GM12864 (cell line): ENCODE results near the gene TBL1Y.
"Not testable (repeated sequence)": the region's sequence is repeated elsewhere in the genome, so short reads cannot be mapped to it uniquely, and the experiment has no call there.

Experiments
- DNase-seq: peaks from one replicate; pipeline ENCODE4 v3.0.0-alpha.2; 2011; ENCODE audit warnings: low read depth
- H3K4me3 ChIP-seq: 2 replicates; pipeline ENCODE4 v1.5.1; 2011; ENCODE audit warnings: mild to moderate bottlenecking, low read depth, low read length, control low read depth
- TF ChIP-seq, protein P1 (sequence below): IDR thresholded peaks from 2 replicates; pipeline ENCODE4 v1.5.1; 2011; ENCODE audit warnings: low read depth, mild to moderate bottlenecking, moderate library complexity, low read length, control low read depth, inconsistent platforms; ENCODE audit errors: missing control alignments

Gene TBL1Y

DNA sequence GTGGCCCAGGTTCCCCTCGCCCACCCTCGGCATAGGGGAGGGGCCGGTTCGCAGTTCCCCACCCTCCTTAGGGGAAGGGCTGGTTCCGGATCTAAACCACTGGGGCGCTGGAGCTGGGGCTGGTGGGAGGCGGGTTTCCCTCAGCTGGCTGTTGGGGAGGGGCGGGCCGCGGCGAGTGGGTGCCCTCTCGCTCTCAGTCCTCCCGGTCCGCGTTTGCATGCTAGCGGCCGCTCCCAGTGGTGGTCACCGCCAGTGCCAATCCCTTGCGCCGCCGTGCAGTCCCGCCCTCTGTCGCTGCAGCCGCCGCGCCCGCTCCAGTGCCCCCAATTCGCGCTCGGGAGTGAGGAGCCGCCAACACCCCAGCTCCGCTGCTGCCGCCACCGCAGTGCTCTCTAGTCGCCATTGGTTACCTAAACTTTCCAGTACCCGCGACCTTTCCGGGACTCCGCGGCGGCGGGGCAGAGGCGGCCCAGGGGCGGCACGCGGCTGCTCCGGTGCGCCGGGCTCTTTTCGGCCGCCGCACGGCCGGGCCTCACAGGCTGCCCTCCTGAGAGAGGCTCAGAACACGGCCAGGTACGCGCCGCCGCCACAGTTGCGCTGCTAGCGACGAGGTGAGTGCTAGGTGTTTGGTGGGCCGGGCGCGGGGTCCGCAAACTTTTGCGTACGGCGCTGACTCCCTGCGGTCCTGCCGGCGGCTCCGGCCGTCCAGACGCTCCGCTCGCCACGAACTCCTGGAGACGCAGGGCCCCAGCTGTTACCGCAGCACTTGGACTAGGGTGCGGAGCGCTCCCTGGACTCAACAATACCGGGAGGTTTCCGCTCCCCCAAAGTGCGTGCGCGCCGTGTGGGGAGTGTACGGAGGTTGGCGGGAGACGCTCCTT is at the start of gene TBL1Y:
TSS of gene TBL1Y (plus strand) at position 326 of the 881 bp plus-strand sequence. CDS start 114,388 bp downstream, outside the sequence.
- DNase-seq: no peak
- TF ChIP-seq, protein P1, sequence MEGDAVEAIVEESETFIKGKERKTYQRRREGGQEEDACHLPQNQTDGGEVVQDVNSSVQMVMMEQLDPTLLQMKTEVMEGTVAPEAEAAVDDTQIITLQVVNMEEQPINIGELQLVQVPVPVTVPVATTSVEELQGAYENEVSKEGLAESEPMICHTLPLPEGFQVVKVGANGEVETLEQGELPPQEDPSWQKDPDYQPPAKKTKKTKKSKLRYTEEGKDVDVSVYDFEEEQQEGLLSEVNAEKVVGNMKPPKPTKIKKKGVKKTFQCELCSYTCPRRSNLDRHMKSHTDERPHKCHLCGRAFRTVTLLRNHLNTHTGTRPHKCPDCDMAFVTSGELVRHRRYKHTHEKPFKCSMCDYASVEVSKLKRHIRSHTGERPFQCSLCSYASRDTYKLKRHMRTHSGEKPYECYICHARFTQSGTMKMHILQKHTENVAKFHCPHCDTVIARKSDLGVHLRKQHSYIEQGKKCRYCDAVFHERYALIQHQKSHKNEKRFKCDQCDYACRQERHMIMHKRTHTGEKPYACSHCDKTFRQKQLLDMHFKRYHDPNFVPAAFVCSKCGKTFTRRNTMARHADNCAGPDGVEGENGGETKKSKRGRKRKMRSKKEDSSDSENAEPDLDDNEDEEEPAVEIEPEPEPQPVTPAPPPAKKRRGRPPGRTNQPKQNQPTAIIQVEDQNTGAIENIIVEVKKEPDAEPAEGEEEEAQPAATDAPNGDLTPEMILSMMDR: no peak
- H3K4me3 ChIP-seq: no peak within 1 kb of the TSS

DNA sequence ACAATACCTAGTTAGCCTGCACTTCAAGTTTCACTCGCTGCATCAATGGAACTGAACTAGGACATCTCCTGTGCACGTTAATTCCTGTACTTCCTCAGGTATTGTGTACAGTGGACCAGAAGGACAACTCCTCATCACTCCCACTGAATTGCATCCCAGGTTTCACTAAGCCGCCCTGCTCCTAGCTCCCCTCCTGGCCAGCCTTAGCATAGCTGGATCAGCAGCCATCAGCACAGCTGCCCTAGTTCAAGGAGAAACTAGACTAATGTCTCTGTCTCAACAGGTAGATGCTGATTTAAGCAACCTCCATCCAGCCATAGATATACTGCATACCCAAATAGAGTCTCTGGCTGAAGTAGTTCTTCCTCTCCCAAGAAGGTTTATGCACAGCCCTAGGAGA is 16.0 kb upstream of the TBL1Y start:
- H3K4me3 ChIP-seq: no peak overlapping the region
- TF ChIP-seq, protein P1: no peak
- no peak for DNase-seq

DNA sequence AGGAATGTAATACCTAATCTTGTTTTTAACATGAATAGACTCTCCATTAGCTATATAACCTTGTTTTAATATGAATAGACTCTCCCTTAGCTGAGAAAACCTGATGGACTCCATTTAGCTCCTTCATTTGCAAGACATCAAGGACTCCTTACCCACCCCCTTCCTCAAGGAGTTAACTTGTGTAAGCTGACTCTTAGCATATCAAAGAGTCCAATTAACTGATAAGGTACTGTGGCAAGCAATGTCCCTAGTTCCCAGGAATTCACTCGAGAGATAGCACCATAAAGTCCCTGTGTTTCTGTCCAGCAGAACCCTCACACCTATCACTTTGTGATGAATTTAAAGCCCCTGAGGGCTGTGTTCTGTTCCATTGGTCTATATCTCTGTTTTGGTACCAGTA is 15.3 kb upstream of the TBL1Y start:
- TF ChIP-seq, protein P1: no peak
- no peak overlapping the region for H3K4me3 ChIP-seq
- DNase-seq: no peak

DNA sequence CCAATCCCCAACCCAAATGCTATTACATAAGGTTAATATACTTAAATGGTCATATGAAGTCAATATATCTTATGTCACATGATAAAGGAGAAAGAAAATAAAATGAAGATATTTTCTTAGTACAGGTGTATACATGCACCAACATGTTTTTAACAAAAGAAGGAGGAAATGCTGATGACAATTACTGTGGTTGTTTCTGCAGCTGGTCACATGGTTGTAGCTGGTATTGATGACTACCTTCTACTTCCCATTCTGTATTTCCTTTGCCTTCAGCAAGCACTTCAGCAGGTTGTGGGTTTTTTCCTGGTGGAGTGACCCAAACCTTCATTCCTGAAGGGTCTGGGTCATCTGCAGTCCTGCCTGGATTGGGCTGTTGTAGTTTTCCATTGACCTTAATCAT is 8.4 kb upstream of the TBL1Y start:
- DNase-seq, H3K4me3 ChIP-seq: not testable (repeated sequence)

DNA sequence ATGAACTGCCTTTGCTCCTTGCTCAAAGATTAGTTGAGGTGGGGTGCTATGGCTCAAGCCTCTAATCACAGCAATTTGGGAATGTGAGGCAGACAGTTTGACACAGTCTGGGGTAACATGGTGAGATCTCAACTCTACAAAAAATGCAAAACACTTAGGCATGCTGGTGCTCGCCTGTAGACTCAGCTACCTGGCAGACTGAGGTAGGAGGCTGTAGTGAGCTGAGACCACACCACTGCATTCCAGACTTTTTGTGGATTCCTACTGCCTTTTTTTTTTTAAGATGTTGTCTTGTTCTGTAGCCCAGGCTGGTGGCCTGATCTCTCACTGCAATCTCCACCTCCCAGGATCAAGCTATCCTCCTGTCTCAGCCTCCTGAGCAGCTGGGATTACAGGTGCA is 2.9 kb upstream of the TBL1Y start:
- TF ChIP-seq, protein P1: no peak
- DNase-seq: no peak
- H3K4me3 ChIP-seq: no peak overlapping the region

DNA sequence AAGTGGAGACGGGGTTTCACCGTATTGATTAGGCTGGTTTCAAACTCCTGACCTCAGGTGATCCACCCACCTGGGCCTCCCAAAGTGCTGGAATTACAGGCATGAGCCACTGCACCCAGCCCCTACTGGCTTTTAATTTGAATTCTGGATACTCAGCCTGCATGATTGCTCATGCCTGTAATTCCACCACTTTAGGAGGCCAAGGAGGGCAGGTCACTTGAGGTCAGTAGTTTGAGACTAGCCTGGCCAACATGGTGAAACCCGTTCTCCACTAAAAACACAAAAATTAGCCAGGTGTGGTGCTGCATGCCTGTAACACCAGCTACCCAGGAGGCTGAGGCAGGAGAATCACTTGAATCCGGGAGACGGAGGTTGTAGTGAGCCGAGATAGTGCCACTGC is 2.5 kb upstream of the TBL1Y start:
- DNase-seq, H3K4me3 ChIP-seq: not testable (repeated sequence)

DNA sequence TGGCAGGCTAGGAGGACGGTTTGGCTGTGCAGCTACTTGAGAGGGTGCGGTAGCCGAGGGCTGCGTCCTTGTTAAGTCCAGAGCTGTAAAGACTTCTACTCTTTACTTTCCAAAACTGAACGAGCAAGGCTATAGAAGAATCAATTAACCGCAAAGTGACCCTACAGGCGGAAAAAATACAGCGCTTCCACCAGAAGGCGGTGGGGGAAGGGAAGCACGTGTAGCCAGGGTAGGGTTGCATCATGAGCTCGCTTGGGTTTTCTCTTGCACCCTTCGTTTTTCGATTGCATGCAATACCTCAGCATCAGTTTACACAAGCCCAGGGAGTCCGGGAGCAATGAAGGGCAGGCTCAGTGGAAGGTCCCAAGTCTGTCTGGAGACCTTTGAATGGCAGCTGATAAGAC is 1.4 kb upstream of the TBL1Y start:
- DNase-seq: no peak
- no peak overlapping the region for H3K4me3 ChIP-seq

More for the DNA sequence above, 1.4 kb upstream of the TBL1Y start:
- TF ChIP-seq, protein P1: no peak
